Measurements from ENCODE around the gene EXD3. TPM values are rescaled to one million over a fixed set of nuclear protein-coding genes. Genes with fewer than 3 reads are reported as not detected.
"Not testable (repeated sequence)": the region's sequence is repeated elsewhere in the genome, so short reads cannot be mapped to it uniquely, and the experiment has no call there.

EXD3 gene
- total RNA-seq, 5 donors from 2014 or later (not counting 1 experiment from before 2014, with no cell fraction given), result 18.5 to 43.8 (median 38.0) TPM

GRCh38 chr9:137381501-137382443, 41.2 kb downstream of the EXD3 start:
- no peak for DNase-seq
- CTCF ChIA-PET, result no interaction called here
- Histone ChIP-seq H3K9me3 (no peaks in the 10 kb centered on the region), H3K36me3 (ENCODE audit: control insufficient read depth in 2 of 2, extremely low read depth in 1 of 2, insufficient read depth in 1 of 2, low read length in 1 of 2) (no peaks in the 10 kb centered on the region), H3K27me3 (replicated peaks in 1 of 2; ENCODE audit: control insufficient read depth in 2 of 2, extremely low read depth in 1 of 2, insufficient read depth in 2 of 2, low read length in 1 of 2) (no peaks in the 10 kb centered on the region), H3K27ac (ENCODE audit: low read length) (no peak overlapping the region), H3K4me1 (ENCODE audit: control insufficient read depth in 1 of 2, extremely low read depth in 1 of 2, insufficient read depth in 2 of 2, low read length in 2 of 2) (peaks cover 0 to 7% of the 10 kb centered on the region in 2 experiments), H3K4me3 (ENCODE audit: control insufficient read depth in 1 of 2, extremely low read depth in 1 of 2, low read length in 1 of 2) (no peak overlapping the region)
- 92% methylated on average over 29 of the region's 53 CpGs for WGBS (ENCODE audit: insufficient coverage)
- Mint-ChIP-seq H3K27me3 (no peaks in the 10 kb centered on the region), H3K9me3 (no peaks in the 10 kb centered on the region), H3K4me3 (no peak overlapping the region), H3K36me3 (peaks cover 3% of the 10 kb centered on the region), H3K27ac (no peak overlapping the region), H3K4me1 (peaks cover 4 to 7% (median 5%) of the 10 kb centered on the region in 3 donors)
- POLR2A ChIA-PET, result no interaction called here
- no peak for ATAC-seq (replicated peaks in 1 of 4)

DNA sequence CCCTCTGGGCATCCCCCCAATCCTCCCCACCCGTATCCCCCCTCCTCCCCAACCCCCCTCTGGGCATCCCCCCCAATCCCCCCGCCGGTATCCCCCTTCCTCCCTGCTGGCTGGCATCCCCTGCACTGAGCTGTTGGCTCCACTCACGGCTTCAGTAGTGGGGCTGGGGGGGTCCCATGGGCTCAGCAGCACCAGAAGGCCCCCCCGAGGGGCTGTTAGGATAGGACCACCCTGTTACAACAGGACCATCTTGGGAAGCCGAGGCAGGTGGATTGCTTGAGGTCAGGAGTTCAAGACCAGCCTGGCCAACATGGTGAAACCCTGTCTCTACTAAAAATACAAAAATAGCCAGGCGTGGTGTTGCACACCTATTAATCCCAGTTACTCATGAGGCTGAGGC, 42.4 kb downstream of the EXD3 start:
- CTCF ChIA-PET, result no interaction called here
- no peaks in the 10 kb centered on the region for H3K9me3 ChIP-seq

GRCh38 chr9:137380171-137380570, 42.8 kb downstream of the EXD3 start:
- ATAC-seq (replicated peaks in 1 of 4) (no peak), DNase-seq (no peak)
- Mint-ChIP-seq H3K4me1 (peaks cover 0 to 2% (median 0%) of the 10 kb centered on the region in 3 donors), H3K27me3 (no peaks in the 10 kb centered on the region), H3K4me3 (no peak overlapping the region), H3K27ac (no peak overlapping the region), H3K9me3 (no peaks in the 10 kb centered on the region), H3K36me3 (peaks cover 8% of the 10 kb centered on the region)
- Histone ChIP-seq H3K36me3 (ENCODE audit: control insufficient read depth in 2 of 2, extremely low read depth in 1 of 2, insufficient read depth in 1 of 2, low read length in 1 of 2) (no peaks in the 10 kb centered on the region), H3K27ac (ENCODE audit: low read length) (no peak overlapping the region), H3K4me1 (ENCODE audit: control insufficient read depth in 1 of 2, extremely low read depth in 1 of 2, insufficient read depth in 2 of 2, low read length in 2 of 2) (no peaks in the 10 kb centered on the region), H3K4me3 (ENCODE audit: control insufficient read depth in 1 of 2, extremely low read depth in 1 of 2, low read length in 1 of 2) (no peak overlapping the region), H3K9me3 (no peaks in the 10 kb centered on the region), H3K27me3 (replicated peaks in 1 of 2; ENCODE audit: control insufficient read depth in 2 of 2, extremely low read depth in 1 of 2, insufficient read depth in 2 of 2, low read length in 1 of 2) (no peaks in the 10 kb centered on the region)
- CTCF ChIA-PET, result no interaction called here
- POLR2A ChIA-PET, result no interaction called here
- WGBS (ENCODE audit: insufficient coverage), result 100% methylated on average over 1 of the region's 16 CpGs

More for the DNA sequence above, 42.4 kb downstream of the EXD3 start:
- H3K9me3 Mint-ChIP-seq, result no peaks in the 10 kb centered on the region
- H3K36me3 ChIP-seq (ENCODE audit: control insufficient read depth in 2 of 2, extremely low read depth in 1 of 2, insufficient read depth in 1 of 2, low read length in 1 of 2), result no peaks in the 10 kb centered on the region
- POLR2A ChIA-PET, result no interaction called here
- H3K27ac Mint-ChIP-seq, result no peak overlapping the region
- no peak for DNase-seq
- no peaks in the 10 kb centered on the region for H3K27me3 ChIP-seq (replicated peaks in 1 of 2; ENCODE audit: control insufficient read depth in 2 of 2, extremely low read depth in 1 of 2, insufficient read depth in 2 of 2, low read length in 1 of 2)
- no peak overlapping the region for H3K4me3 ChIP-seq (ENCODE audit: control insufficient read depth in 1 of 2, extremely low read depth in 1 of 2, low read length in 1 of 2)
- ATAC-seq (replicated peaks in 1 of 4), result no peak
- H3K27ac ChIP-seq (ENCODE audit: low read length), result no peak overlapping the region
- H3K36me3 Mint-ChIP-seq, result peaks cover 7% of the 10 kb centered on the region
- H3K4me3 Mint-ChIP-seq, result no peak overlapping the region
- H3K4me1 ChIP-seq (ENCODE audit: control insufficient read depth in 1 of 2, extremely low read depth in 1 of 2, insufficient read depth in 2 of 2, low read length in 2 of 2), result no peaks in the 10 kb centered on the region
- H3K4me1 Mint-ChIP-seq, result peaks cover 0 to 2% (median 0%) of the 10 kb centered on the region in 3 donors
- WGBS (ENCODE audit: insufficient coverage), result 93% methylated on average over 2 of the region's 7 CpGs
- H3K27me3 Mint-ChIP-seq, result no peaks in the 10 kb centered on the region

GRCh38 chr9:137379761-137380161, 43.2 kb downstream of the EXD3 start:
- Mint-ChIP-seq H3K27ac (no peak overlapping the region), H3K4me3 (no peak overlapping the region), H3K9me3 (no peaks in the 10 kb centered on the region), H3K27me3 (no peaks in the 10 kb centered on the region), H3K36me3 (peaks cover 8% of the 10 kb centered on the region), H3K4me1 (peaks cover 0 to 2% (median 0%) of the 10 kb centered on the region in 3 donors)
- Histone ChIP-seq H3K27me3 (replicated peaks in 1 of 2; ENCODE audit: control insufficient read depth in 2 of 2, extremely low read depth in 1 of 2, insufficient read depth in 2 of 2, low read length in 1 of 2) (no peaks in the 10 kb centered on the region), H3K27ac (ENCODE audit: low read length) (no peak overlapping the region), H3K4me3 (ENCODE audit: control insufficient read depth in 1 of 2, extremely low read depth in 1 of 2, low read length in 1 of 2) (no peak overlapping the region), H3K4me1 (ENCODE audit: control insufficient read depth in 1 of 2, extremely low read depth in 1 of 2, insufficient read depth in 2 of 2, low read length in 2 of 2) (no peaks in the 10 kb centered on the region), H3K9me3 (no peaks in the 10 kb centered on the region), H3K36me3 (ENCODE audit: control insufficient read depth in 2 of 2, extremely low read depth in 1 of 2, insufficient read depth in 1 of 2, low read length in 1 of 2) (no peaks in the 10 kb centered on the region)
- ATAC-seq (replicated peaks in 1 of 4) (no peak), DNase-seq (no peak)
- WGBS (ENCODE audit: insufficient coverage), result 88% methylated on average over 12 of the region's 12 CpGs
- ChIA-PET POLR2A (no interaction called here), CTCF (no interaction called here)

- H3K27me3 Mint-ChIP-seq; H3K4me1 ChIP-seq (ENCODE audit: control insufficient read depth in 1 of 2, extremely low read depth in 1 of 2, insufficient read depth in 2 of 2, low read length in 2 of 2); H3K27ac ChIP-seq (ENCODE audit: low read length); POLR2A ChIA-PET; DNase-seq; H3K27ac Mint-ChIP-seq; H3K9me3 Mint-ChIP-seq; H3K36me3 ChIP-seq (ENCODE audit: control insufficient read depth in 2 of 2, extremely low read depth in 1 of 2, insufficient read depth in 1 of 2, low read length in 1 of 2); H3K4me3 ChIP-seq (ENCODE audit: control insufficient read depth in 1 of 2, extremely low read depth in 1 of 2, low read length in 1 of 2); H3K27me3 ChIP-seq (replicated peaks in 1 of 2; ENCODE audit: control insufficient read depth in 2 of 2, extremely low read depth in 1 of 2, insufficient read depth in 2 of 2, low read length in 1 of 2); H3K36me3 Mint-ChIP-seq; H3K4me3 Mint-ChIP-seq; H3K4me1 Mint-ChIP-seq; CTCF ChIA-PET; H3K9me3 ChIP-seq; ATAC-seq (replicated peaks in 1 of 4): not testable (repeated sequence)
- 94% methylated on average over 2 of the region's 37 CpGs for WGBS (ENCODE audit: insufficient coverage)
Observed at GRCh38 chr9:137378688-137379410, 44.1 kb downstream of the EXD3 start.

GRCh38 chr9:137376386-137376785, 46.6 kb downstream of the EXD3 start:
- DNase-seq (no peak), ATAC-seq (replicated peaks in 1 of 4) (no peak)
- POLR2A ChIA-PET, result no interaction called here
- H3K4me1 ChIP-seq (ENCODE audit: control insufficient read depth in 1 of 2, extremely low read depth in 1 of 2, insufficient read depth in 2 of 2, low read length in 2 of 2), result no peaks in the 10 kb centered on the region
- no peak overlapping the region for H3K4me3 Mint-ChIP-seq
- H3K4me3 ChIP-seq (ENCODE audit: control insufficient read depth in 1 of 2, extremely low read depth in 1 of 2, low read length in 1 of 2), result no peak overlapping the region
- WGBS (ENCODE audit: insufficient coverage), result 96% methylated on average over 10 of the region's 12 CpGs
- H3K27me3 ChIP-seq (replicated peaks in 1 of 2; ENCODE audit: control insufficient read depth in 2 of 2, extremely low read depth in 1 of 2, insufficient read depth in 2 of 2, low read length in 1 of 2), result no peaks in the 10 kb centered on the region
- H3K27ac ChIP-seq (ENCODE audit: low read length), result no peak overlapping the region
- no peak overlapping the region for H3K27ac Mint-ChIP-seq
- no peaks in the 10 kb centered on the region for H3K36me3 ChIP-seq (ENCODE audit: control insufficient read depth in 2 of 2, extremely low read depth in 1 of 2, insufficient read depth in 1 of 2, low read length in 1 of 2)
- CTCF ChIA-PET, result no interaction called here
- peaks cover 5% of the 10 kb centered on the region for H3K36me3 Mint-ChIP-seq
- H3K4me1 Mint-ChIP-seq, result no peaks in the 10 kb centered on the region
- no peaks in the 10 kb centered on the region for H3K9me3 Mint-ChIP-seq
- no peaks in the 10 kb centered on the region for H3K9me3 ChIP-seq
- no peaks in the 10 kb centered on the region for H3K27me3 Mint-ChIP-seq
